Measurements from ENCODE around the gene HHEX. TPM values are rescaled to one million over a fixed set of nuclear protein-coding genes. Genes with fewer than 3 reads are reported as not detected.

HHEX gene
- total RNA-seq, 2 donors from 2014 or later: 96.5 to 113 TPM

DNA sequence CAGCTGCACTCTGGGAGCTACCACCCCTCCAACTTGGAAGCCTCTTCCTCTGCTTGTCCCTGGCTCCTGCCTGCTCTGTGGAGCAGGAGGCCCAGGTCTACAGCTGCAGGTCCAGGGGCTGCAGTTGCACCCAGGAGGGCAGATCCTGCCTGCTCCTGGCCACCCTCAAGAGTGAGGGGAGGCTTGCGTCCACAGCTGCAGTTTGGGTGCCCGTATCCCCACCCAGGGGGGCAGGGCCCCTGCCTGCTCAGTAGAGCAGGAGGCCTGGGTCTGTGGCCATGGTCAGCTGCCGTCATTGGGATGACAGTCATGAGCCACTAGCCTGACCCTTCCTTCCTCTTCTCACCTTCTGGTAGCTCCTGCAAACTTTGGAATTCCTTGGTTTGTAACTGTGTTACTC, 25.1 kb downstream of the HHEX start:
- Histone ChIP-seq H3K9me3 (ENCODE audit: control insufficient read depth, low read length) (peaks cover 23% of the 10 kb centered on the region), H3K9ac (ENCODE audit: extremely low read depth, low read length, poor library complexity, severe bottlenecking) (no peak overlapping the region), H3K27ac (ENCODE audit: low read depth, low read length) (no peak overlapping the region), H3K27me3 (ENCODE audit: control insufficient read depth, insufficient read depth, low read length, poor library complexity, severe bottlenecking) (no peaks in the 10 kb centered on the region), H3K4me3 (ENCODE audit: low read length) (no peak overlapping the region), H3K4me1 (ENCODE audit: control insufficient read depth, insufficient read depth, low read length) (no peaks in the 10 kb centered on the region), H3K36me3 (ENCODE audit: control insufficient read depth, insufficient read depth, low read length) (no peaks in the 10 kb centered on the region)
- Mint-ChIP-seq H3K36me3 (ENCODE audit: low read depth) (no peaks in the 10 kb centered on the region), H3K4me1 (peaks cover 1% of the 10 kb centered on the region), H3K27me3 (ENCODE audit: insufficient read depth) (no peaks in the 10 kb centered on the region), H3K27ac (no peak overlapping the region), H3K9me3 (peaks cover 18% of the 10 kb centered on the region), H3K4me3 (no peak overlapping the region)
- DNase-seq: no peak
- TF ChIP-seq CTCF (conservative IDR thresholded peaks at IDR 0.05): no peak
- 91 to 100% methylated on average over 3 of the region's 3 CpGs for WGBS, 2 experiments (ENCODE audit: insufficient coverage in 1 of 2, insufficient read length in 1 of 2)

GRCh38 chr10:92719991-92720830, 30.5 kb downstream of the HHEX start:
- no peaks in the 10 kb centered on the region for H3K9me3 ChIP-seq (ENCODE audit: control insufficient read depth, low read length)
- no peak overlapping the region for H3K4me3 ChIP-seq (ENCODE audit: low read length)
- WGBS, 2 experiments (ENCODE audit: insufficient coverage in 1 of 2, insufficient read length in 1 of 2): 76 to 93% methylated on average over 4 to 5 of the region's 5 CpGs
- DNase-seq: no peak
- H3K9ac ChIP-seq (ENCODE audit: extremely low read depth, low read length, poor library complexity, severe bottlenecking): no peak overlapping the region
- TF ChIP-seq CTCF (conservative IDR thresholded peaks at IDR 0.05): no peak
- H3K36me3 ChIP-seq (ENCODE audit: control insufficient read depth, insufficient read depth, low read length): no peaks in the 10 kb centered on the region
- peaks cover 5% of the 10 kb centered on the region for H3K9me3 Mint-ChIP-seq
- no peaks in the 10 kb centered on the region for H3K27me3 Mint-ChIP-seq (ENCODE audit: insufficient read depth)
- H3K27ac ChIP-seq (ENCODE audit: low read depth, low read length): no peak overlapping the region
- no peak overlapping the region for H3K27ac Mint-ChIP-seq
- no peaks in the 10 kb centered on the region for H3K27me3 ChIP-seq (ENCODE audit: control insufficient read depth, insufficient read depth, low read length, poor library complexity, severe bottlenecking)
- peaks cover 7% of the 10 kb centered on the region for H3K4me1 ChIP-seq (ENCODE audit: control insufficient read depth, insufficient read depth, low read length)
- H3K4me3 Mint-ChIP-seq: no peak overlapping the region
- no peaks in the 10 kb centered on the region for H3K36me3 Mint-ChIP-seq (ENCODE audit: low read depth)
- peaks cover 24% of the 10 kb centered on the region for H3K4me1 Mint-ChIP-seq

- H3K27me3 ChIP-seq (ENCODE audit: control insufficient read depth, insufficient read depth, low read length, poor library complexity, severe bottlenecking): no peaks in the 10 kb centered on the region
- H3K4me3 ChIP-seq (ENCODE audit: low read length): no peak overlapping the region
- peaks cover 28% of the 10 kb centered on the region for H3K4me1 Mint-ChIP-seq
These were observed 31.0 kb downstream of the HHEX start for GRCh38 chr10:92720831-92721165.

More at GRCh38 chr10:92720831-92721165, 31.0 kb downstream of the HHEX start:
- Histone ChIP-seq H3K9me3 (ENCODE audit: control insufficient read depth, low read length) (no peaks in the 10 kb centered on the region), H3K36me3 (ENCODE audit: control insufficient read depth, insufficient read depth, low read length) (no peaks in the 10 kb centered on the region), H3K9ac (ENCODE audit: extremely low read depth, low read length, poor library complexity, severe bottlenecking) (no peak overlapping the region), H3K4me1 (ENCODE audit: control insufficient read depth, insufficient read depth, low read length) (peaks cover 7% of the 10 kb centered on the region), H3K27ac (ENCODE audit: low read depth, low read length) (no peak overlapping the region)
- H3K36me3 Mint-ChIP-seq (ENCODE audit: low read depth): no peaks in the 10 kb centered on the region
- H3K4me3 Mint-ChIP-seq: no peak overlapping the region
- H3K27ac Mint-ChIP-seq: no peak overlapping the region
- TF ChIP-seq CTCF (conservative IDR thresholded peaks at IDR 0.05): no peak
- DNase-seq: no peak
- no peaks in the 10 kb centered on the region for H3K27me3 Mint-ChIP-seq (ENCODE audit: insufficient read depth)
- H3K9me3 Mint-ChIP-seq: no peaks in the 10 kb centered on the region
